ENCODE results near the gene HSPB2. TPM values are rescaled to one million over a fixed set of nuclear protein-coding genes. Genes with fewer than 3 reads are reported as not detected.

HSPB2 gene
- 1 to 10 TPM; 1.7 to 7.8 (median 5.4) TPM for total RNA-seq (2021; fragmentation: NEBNext Ultra II Directional; extraction: Animal tissue kit (Norgen Biotek cat#: 25700))
- long read RNA-seq, partial matches to known transcripts = 0 of 3 reads
- long read RNA-seq, other reads (novel, unspliced or antisense) = 0 of 3 reads

- Mint-ChIP-seq H3K27me3 (ENCODE audit: insufficient read depth) (peaks cover 5% of the 10 kb centered on the region), H3K4me3 (peak within 1 kb of the TSS; percentile 81), H3K36me3 (ENCODE audit: low read depth) (peaks cover 5% of the 10 kb centered on the region; the same call in 1 of the 2 replicates), H3K4me1 (ENCODE audit: low read depth) (peaks cover 36% of the 10 kb centered on the region), H3K27ac (peak within 1 kb of the TSS; percentile 90), H3K9me3 (no peaks in the 10 kb centered on the region)
- TF ChIP-seq CTCF (IDR thresholded peaks at IDR 0.05) = no peak
- DNase-seq = no peak
These were observed at the start of gene HSPB2 for GRCh38 chr11:111912535-111912934. Gene HSPB2 (plus strand): TSS chr11:111912734. CDS start chr11:111912830, 96 bp downstream.

GRCh38 chr11:111870113-111870512 lies 42.4 kb upstream of the HSPB2 start:
- Mint-ChIP-seq H3K9me3 (no peaks in the 10 kb centered on the region), H3K27ac (no peak overlapping the region), H3K4me1 (ENCODE audit: low read depth) (peaks cover 19% of the 10 kb centered on the region), H3K36me3 (ENCODE audit: low read depth) (peaks cover 21% of the 10 kb centered on the region; the same call in 1 of the 2 replicates), H3K4me3 (peak overlapping the region; percentile 99; the same call in 1 of the 2 replicates), H3K27me3 (ENCODE audit: insufficient read depth) (no peaks in the 10 kb centered on the region)
- DNase-seq = no peak
- TF ChIP-seq CTCF (IDR thresholded peaks at IDR 0.05) = no peak

GRCh38 chr11:111870522-111870885 lies 42.0 kb upstream of the HSPB2 start:
- no peak for DNase-seq
- H3K27ac Mint-ChIP-seq = peak overlapping the region; percentile 96
- no peak for TF ChIP-seq CTCF (IDR thresholded peaks at IDR 0.05)
- no peaks in the 10 kb centered on the region for H3K9me3 Mint-ChIP-seq
- H3K4me3 Mint-ChIP-seq = peak overlapping the region; percentile 99
- H3K4me1 Mint-ChIP-seq (ENCODE audit: low read depth) = peaks cover 19% of the 10 kb centered on the region
- peaks cover 21% of the 10 kb centered on the region; the same call in 1 of the 2 replicates for H3K36me3 Mint-ChIP-seq (ENCODE audit: low read depth)
- no peaks in the 10 kb centered on the region for H3K27me3 Mint-ChIP-seq (ENCODE audit: insufficient read depth)

GRCh38 chr11:111870886-111871692 lies 41.4 kb upstream of the HSPB2 start, which contains the start of gene ALG9:
Gene ALG9 (minus strand): TSS chr11:111871581. CDS start chr11:111871482, 99 bp downstream.
- Mint-ChIP-seq H3K4me1 (ENCODE audit: low read depth) (peaks cover 19% of the 10 kb centered on the region), H3K36me3 (ENCODE audit: low read depth) (peaks cover 21% of the 10 kb centered on the region; the same call in 1 of the 2 replicates), H3K27ac (peak within 1 kb of the TSS; percentile 96), H3K27me3 (ENCODE audit: insufficient read depth) (no peaks in the 10 kb centered on the region), H3K9me3 (no peaks in the 10 kb centered on the region), H3K4me3 (peak within 1 kb of the TSS; percentile 99)
- DNase-seq = peak; percentile 88
- peak; percentile 70 for TF ChIP-seq CTCF (IDR thresholded peaks at IDR 0.05)

GRCh38 chr11:111871693-111872161 lies 40.8 kb upstream of the HSPB2 start:
- Mint-ChIP-seq H3K36me3 (ENCODE audit: low read depth) (peaks cover 15% of the 10 kb centered on the region; the same call in 1 of the 2 replicates), H3K4me1 (ENCODE audit: low read depth) (peaks cover 19% of the 10 kb centered on the region), H3K27ac (peak overlapping the region; percentile 70), H3K27me3 (ENCODE audit: insufficient read depth) (no peaks in the 10 kb centered on the region), H3K4me3 (peak overlapping the region; percentile 99), H3K9me3 (no peaks in the 10 kb centered on the region)
- TF ChIP-seq CTCF (IDR thresholded peaks at IDR 0.05) = no peak
- DNase-seq = no peak
